ENCODE results near the gene PCDHGA1.
"Not testable (repeated sequence)": the region's sequence is repeated elsewhere in the genome, so short reads cannot be mapped to it uniquely, and the experiment has no call there.

The PCDHGA1 gene

DNA sequence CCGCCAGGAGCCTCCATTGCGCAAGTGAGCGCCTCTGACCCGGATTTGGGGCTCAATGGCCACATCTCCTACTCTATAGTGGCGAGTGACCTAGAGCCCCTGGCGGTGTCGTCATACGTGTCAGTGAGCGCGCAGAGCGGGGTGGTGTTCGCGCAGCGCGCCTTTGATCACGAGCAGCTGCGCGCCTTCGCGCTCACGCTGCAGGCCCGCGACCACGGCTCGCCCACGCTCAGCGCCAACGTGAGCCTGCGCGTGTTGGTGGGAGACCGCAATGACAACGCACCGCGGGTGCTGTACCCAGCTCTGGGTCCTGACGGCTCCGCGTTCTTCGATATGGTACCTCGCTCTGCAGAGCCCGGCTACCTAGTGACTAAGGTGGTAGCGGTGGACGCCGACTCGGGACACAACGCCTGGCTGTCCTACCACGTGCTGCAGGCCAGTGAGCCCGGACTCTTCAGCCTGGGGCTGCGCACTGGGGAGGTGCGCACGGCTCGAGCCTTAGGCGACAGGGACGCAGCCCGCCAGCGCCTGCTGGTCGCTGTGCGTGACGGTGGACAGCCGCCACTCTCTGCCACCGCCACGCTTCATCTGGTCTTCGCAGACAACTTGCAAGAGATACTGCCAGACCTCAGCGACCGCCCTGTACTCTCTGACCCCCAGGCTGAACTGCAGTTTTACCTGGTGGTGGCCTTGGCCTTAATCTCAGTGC is 79.4 kb downstream of the PCDHGA1 start:
- no peak for FAIRE-seq
- no peak for DNase-seq (ENCODE audit: low spot score)

DNA sequence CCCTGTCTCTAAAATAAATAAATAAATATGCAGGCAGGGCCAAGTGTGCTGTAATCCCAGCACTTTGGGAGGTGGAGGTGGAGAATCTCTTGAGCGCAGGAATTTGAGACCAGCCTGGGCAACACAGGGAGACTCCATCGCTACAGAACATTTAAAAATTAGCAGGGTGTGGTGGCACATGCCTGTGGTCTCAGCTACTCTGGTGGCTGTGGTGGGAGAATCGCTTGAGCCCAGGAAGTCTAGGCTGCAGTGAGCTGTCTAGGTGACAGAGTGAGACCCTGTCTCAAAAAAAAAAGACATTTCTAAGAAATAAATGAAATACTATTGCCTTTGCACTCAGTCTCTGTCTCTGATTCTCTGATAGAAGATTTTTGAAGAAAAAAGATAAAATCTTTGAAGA is 81.3 kb downstream of the PCDHGA1 start:
- DNase-seq (ENCODE audit: low spot score) (no peak), FAIRE-seq (no peak)

DNA sequence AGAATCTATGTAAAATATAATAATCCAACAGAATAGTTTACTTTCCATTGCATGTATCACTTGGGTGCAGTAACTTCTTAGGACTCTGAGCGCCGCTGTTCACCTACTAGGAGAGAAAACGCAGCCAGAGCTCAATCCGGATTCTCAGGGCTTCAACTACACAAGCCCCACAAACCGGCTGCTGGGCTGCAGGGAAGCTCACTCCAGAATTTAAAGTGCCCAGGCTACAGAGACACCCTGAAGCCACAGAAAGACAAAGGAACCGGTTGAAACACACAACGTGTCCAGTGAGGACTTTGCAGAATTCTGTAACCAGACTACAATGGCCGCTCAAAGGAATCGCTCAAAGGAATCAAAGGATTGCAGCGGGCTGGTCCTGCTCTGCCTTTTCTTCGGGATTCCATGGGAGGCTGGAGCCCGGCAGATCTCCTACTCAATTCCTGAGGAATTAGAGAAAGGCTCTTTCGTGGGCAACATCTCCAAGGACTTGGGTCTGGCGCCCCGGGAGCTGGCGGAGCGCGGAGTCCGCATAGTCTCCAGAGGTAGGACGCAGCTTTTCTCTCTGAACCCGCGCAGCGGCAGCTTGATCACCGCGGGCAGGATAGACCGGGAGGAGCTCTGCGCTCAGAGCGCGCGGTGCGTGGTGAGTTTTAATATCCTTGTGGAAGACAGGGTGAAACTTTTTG is 82.7 kb downstream of the PCDHGA1 start, which contains the start of gene PCDHGA10:
Gene PCDHGA10, plus strand, starts transcription at position 134 of the 686 bp plus-strand sequence. Its CDS starts 189 bp downstream, at position 323.
- peak; percentile 56 for DNase-seq (ENCODE audit: low spot score)
- FAIRE-seq = peak; percentile 52

DNA sequence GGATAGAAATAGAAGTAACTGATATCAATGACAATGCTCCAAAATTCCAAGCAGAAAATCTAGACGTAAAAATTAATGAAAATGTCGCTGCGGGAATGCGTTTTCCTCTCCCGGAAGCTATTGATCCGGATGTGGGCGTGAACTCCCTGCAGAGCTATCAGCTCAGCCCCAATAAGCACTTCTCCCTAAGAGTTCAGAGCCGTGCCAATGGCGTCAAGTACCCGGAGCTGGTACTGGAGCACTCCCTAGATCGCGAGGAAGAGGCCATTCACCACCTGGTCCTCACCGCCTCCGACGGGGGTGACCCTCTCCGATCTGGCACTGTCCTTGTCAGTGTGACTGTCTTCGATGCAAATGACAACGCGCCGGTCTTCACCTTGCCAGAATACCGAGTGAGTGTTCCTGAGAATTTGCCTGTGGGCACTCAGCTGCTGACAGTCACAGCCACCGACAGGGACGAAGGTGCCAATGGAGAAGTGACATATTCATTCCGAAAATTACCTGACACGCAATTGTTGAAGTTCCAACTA is 83.3 kb downstream of the PCDHGA1 start:
- no peak for DNase-seq (ENCODE audit: low spot score)
- no peak for FAIRE-seq

GRCh38 chr5:141414548-141415274 is 84.4 kb downstream of the PCDHGA1 start:
- FAIRE-seq; DNase-seq (ENCODE audit: low spot score): not testable (repeated sequence)

DNA sequence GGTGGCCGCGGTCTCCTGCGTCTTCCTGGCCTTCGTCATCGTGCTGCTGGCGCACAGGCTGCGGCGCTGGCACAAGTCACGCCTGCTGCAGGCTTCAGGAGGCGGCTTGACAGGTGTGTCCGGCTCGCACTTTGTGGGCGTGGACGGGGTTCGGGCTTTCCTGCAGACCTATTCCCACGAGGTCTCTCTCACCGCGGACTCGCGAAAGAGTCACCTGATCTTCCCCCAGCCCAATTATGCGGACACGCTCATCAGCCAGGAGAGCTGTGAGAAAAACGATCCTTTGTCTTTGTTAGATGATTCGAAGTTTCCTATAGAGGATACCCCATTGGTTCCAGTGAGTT is 84.9 kb downstream of the PCDHGA1 start:
- not testable (repeated sequence) for DNase-seq (ENCODE audit: low spot score); FAIRE-seq

DNA sequence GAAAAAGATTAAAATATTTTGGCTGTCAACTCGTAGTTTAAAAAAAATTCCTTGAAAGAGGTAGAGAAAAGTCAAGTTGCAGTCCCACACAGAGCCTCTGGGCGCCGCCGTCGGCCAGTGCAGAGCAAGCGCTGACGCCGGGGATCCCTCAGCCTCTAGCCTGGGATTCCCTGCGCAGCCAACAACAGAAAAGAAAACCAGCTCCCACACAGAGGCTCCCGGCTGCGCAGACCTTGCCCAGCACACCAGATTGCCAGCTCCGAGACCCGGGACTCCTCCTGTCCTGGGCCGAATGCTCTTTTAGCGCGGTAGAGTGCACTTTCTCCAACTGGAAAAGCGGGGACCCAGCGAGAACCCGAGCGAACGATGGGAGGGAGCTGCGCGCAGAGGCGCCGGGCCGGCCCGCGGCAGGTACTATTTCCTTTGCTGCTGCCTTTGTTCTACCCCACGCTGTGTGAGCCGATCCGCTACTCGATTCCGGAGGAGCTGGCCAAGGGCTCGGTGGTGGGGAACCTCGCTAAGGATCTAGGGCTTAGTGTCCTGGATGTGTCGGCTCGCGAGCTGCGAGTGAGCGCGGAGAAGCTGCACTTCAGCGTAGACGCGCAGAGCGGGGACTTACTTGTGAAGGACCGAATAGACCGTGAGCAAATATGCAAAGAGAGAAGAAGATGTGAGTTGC is 87.3 kb downstream of the PCDHGA1 start, which contains the start of gene PCDHGB7:
Gene PCDHGB7, plus strand, starts transcription at position 184 of the 679 bp plus-strand sequence. Its CDS starts 183 bp downstream, at position 367.
- DNase-seq (ENCODE audit: low spot score) = peak; percentile 39
- peak; percentile 30 for FAIRE-seq

DNA sequence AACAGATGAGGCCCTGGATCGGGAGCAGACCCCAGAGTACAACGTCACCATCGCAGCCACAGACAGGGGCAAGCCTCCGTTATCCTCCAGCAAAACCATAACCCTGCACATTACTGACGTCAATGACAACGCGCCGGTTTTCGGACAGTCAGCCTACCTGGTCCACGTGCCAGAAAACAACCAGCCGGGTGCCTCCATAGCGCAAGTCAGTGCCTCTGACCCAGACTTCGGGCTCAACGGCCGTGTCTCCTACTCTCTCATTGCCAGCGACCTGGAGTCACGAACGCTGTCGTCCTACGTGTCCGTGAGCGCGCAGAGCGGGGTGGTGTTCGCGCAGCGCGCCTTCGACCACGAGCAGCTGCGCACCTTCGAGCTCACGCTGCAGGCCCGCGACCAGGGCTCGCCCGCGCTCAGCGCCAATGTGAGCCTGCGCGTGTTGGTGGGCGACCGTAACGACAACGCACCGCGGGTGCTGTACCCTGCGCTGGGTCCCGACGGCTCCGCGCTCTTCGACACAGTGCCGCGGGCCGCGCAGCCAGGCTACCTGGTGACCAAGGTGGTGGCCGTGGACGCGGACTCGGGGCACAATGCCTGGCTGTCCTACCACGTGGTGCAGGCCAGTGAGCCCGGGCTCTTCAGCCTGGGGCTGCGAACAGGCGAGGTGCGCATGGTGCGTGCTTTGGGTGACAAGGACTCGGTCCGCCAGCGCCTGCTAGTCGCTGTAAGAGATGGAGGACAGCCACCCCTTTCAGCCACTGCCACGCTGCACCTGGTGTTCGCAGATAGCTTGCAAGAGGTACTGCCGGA is 89.0 kb downstream of the PCDHGA1 start:
- FAIRE-seq (no peak), DNase-seq (ENCODE audit: low spot score) (no peak)

- no peak for FAIRE-seq
Observed at GRCh38 chr5:141420855-141421488, 90.7 kb downstream of the PCDHGA1 start, which contains the start of gene PCDHGA11. Gene PCDHGA11, plus strand, starts transcription at chr5:141421051. Its CDS starts 177 bp downstream, at chr5:141421228.

GRCh38 chr5:141421489-141421855 is 91.2 kb downstream of the PCDHGA1 start:
- FAIRE-seq = no peak
- no peak for DNase-seq (ENCODE audit: low spot score)

More at GRCh38 chr5:141420855-141421488, 90.7 kb downstream of the PCDHGA1 start, which contains the start of gene PCDHGA11:
- DNase-seq (ENCODE audit: low spot score) = no peak

GRCh38 chr5:141422742-141423291 is 92.5 kb downstream of the PCDHGA1 start:
- FAIRE-seq = no peak
- DNase-seq (ENCODE audit: low spot score) = no peak

DNA sequence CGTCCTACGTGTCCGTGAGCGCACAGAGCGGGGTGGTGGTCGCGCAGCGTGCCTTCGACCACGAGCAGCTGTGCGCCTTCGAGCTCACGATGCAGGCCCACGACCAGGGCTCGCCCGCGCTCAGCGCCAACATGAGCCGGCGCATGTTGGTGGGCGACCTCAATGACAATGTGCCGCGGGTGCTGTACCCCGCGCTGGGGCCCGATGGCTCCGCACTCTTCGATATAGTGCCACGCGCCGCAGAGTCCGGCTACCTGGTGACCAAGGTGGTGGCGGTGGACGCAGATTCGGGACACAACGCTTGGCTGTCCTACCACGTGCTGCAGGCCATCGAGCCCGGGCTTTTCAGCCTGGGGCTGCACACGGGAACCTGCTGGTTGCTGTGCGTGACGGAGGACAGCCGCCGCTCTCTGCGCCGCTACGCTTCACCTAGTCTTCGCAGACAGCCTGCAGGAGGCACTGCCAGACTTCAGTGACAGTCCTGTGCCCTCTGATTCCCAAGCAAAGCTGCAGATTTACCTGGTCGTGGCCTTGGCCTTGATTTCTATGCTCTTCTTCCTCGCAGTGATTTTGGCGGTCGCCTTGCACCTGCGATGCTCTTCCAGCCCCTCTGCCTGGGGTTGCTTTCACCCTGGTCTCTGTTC is 97.6 kb downstream of the PCDHGA1 start:
- DNase-seq (ENCODE audit: low spot score) = no peak
- no peak for FAIRE-seq

DNA sequence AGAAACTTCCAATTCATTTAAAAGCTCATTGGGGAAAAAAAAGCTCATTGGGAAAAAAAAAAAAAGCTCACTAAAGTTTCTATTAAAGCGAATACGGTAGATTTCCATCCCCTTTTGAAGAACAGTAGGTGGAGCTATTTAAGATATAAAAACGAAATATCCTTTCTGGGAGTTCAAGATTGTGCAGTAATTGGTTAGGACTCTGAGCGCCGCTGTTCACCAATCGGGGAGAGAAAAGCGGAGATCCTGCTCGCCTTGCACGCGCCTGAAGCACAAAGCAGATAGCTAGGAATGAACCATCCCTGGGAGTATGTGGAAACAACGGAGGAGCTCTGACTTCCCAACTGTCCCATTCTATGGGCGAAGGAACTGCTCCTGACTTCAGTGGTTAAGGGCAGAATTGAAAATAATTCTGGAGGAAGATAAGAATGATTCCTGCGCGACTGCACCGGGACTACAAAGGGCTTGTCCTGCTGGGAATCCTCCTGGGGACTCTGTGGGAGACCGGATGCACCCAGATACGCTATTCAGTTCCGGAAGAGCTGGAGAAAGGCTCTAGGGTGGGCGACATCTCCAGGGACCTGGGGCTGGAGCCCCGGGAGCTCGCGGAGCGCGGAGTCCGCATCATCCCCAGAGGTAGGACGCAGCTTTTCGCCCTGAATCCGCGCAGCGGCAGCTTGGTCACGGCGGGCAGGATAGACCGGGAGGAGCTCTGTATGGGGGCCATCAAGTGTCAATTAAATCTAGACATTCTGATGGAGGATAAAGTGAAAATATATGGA is 100.2 kb downstream of the PCDHGA1 start, which contains the start of gene PCDHGA12:
Gene PCDHGA12, plus strand, starts transcription at position 176 of the 782 bp plus-strand sequence. Its CDS starts 253 bp downstream, at position 429.
- FAIRE-seq (no peak), DNase-seq (ENCODE audit: low spot score) (peak; percentile 35)

DNA sequence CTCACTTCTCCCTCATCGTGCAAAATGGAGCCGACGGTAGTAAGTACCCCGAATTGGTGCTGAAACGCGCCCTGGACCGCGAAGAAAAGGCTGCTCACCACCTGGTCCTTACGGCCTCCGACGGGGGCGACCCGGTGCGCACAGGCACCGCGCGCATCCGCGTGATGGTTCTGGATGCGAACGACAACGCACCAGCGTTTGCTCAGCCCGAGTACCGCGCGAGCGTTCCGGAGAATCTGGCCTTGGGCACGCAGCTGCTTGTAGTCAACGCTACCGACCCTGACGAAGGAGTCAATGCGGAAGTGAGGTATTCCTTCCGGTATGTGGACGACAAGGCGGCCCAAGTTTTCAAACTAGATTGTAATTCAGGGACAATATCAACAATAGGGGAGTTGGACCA is 101.0 kb downstream of the PCDHGA1 start:
- DNase-seq (ENCODE audit: low spot score) = no peak
- FAIRE-seq = no peak

- DNase-seq (ENCODE audit: low spot score); FAIRE-seq: not testable (repeated sequence)
Observed at GRCh38 chr5:141432308-141432707, 102.0 kb downstream of the PCDHGA1 start.

- FAIRE-seq; DNase-seq (ENCODE audit: low spot score): not testable (repeated sequence)
Observed at GRCh38 chr5:141432726-141433125, 102.4 kb downstream of the PCDHGA1 start.

GRCh38 chr5:141434006-141434405 is 103.7 kb downstream of the PCDHGA1 start:
- no peak for FAIRE-seq
- DNase-seq (ENCODE audit: low spot score) = no peak

DNA sequence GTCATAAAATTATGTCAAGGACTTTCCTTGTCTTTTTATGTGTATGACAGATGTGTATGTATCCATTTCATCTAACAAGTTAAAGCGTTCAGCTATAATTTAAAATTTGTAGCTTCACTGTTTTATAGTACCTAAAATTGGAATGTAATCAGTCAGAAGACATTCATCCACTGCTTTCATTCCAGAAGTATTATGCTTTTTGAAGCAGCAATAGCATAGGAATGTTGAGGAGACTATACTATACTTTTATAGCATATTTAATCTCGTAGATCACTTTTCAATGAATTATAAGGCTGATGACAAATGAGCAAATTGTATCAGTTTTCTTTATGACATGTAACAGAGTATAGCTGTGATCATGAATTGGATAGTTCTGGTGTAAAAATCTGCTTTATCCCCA is 106.9 kb downstream of the PCDHGA1 start:
- FAIRE-seq = no peak

More for the DNA sequence above, 106.9 kb downstream of the PCDHGA1 start:
- no peak for DNase-seq (ENCODE audit: low spot score)
